Cardiac septum (tissue), 1 donor: ENCODE results near the gene RPL38. TPM values are rescaled to one million over a fixed set of nuclear protein-coding genes. Genes with fewer than 3 reads are reported as not detected.

Source experiments
- DNase-seq: peaks from one replicate; pipeline ENCODE4 v3.0.0-alpha.2; 2020; ENCODE audit warnings: low spot score
- intact Hi-C: fragments of 100-400 bp; cut with DNase I; formaldehyde crosslinking; loops from one replicate; pipeline ENCODE4 v1.14.0; 2022
- total RNA-seq: library from RNA; stranded (reverse); fragmentation: NEBNext Ultra II Directional; extraction: Animal tissue kit (Norgen Biotek cat#: 25700); gene quantifications from one replicate; pipeline ENCODE4 v1.2.1, GENCODE V29; 2021
- donor health status: DM: no; HTN: no; CAD: no.

RPL38 gene
- total RNA-seq, 1 donor from 2014 or later, result 575 TPM

DNA sequence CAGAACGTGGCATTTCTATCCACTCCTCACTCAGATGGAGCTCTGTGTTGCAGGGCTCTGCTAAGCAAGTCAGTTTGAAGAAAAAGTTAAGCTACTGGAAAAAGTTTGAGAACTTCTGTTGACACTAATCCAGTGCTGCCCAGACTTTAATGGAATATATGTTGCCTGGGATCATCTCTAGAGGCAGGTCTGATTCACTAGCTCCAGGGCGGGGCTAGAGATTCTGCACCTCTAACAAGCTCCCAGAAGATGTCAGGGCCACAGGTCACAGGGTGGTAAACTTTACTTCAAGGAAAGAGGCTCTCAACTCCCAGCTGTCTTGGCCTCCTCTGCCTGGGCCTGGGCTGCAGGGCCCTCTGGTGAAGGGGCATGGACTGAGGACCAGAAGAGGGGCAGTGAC is 16.7 kb downstream of the RPL38 start:
- intact Hi-C loops, result no loop called here
- DNase-seq, result no peak

GRCh38 chr17:74220946-74221818 is 17.7 kb downstream of the RPL38 start:
- intact Hi-C loops, result no loop called here
- no peak for DNase-seq

GRCh38 chr17:74222399-74222798 is 18.9 kb downstream of the RPL38 start:
- no peak for DNase-seq
- intact Hi-C loops, result no loop called here

DNA sequence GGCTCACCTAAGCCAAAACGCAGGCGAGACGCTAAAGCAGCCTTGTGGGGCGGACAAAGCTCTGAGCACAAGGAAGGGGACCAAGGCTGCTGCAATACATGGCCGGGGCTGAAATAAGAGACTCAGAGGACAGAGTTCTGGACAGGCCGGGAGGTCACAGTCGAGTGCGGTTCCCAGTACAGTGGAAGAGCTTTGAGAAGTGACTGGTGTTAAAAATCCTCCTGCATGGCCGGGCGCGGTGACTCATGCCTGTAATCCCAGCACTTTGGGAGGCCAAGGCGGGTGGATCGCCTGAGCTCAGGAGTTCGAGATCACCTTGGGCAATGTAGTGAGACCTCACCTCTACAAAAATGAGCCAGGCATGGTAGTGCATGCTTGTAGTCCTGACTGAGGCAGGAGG is 20.4 kb downstream of the RPL38 start:
- no peak for DNase-seq
- intact Hi-C loops, result no loop called here

DNA sequence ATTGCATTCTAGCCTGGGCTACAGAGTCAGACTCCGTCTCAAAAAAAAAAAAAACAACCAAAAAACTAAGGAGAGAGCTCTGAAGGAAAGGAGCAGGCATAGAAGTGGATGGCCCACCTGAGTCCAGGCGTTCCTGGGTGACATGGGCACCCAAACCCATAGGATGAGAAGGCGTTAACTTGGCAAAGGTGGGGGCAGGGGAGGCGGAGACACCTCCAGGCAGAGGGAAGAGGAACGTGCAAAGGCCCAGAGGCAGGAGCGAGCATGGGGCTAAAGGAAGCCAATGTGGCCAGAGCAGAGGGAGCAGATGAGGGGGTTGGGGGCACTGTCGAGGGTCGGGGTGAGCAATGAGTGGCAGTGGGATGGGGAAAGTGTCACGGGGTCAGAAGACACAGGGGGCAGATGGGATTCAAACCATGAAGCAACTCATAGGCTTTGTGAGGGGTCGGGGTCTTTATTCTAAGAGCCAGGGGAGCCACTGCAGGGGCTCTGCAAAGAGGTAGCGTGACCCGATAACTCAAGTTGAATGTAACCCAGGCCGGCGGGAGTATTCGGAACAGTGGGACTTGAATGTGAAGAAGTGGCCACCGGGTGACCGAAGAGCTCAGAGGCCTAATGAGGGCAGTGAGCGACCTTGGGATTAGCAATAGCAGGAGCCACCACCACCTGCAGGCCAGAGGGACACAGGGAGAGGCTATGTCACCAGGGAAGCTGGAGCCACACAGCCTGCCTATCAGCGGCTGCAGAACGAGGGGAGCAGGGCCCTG is 21.7 kb downstream of the RPL38 start:
- no peak for DNase-seq

GRCh38 chr17:74226252-74226651 is 22.8 kb downstream of the RPL38 start:
- intact Hi-C loops, result no loop called here
- DNase-seq, result no peak

More for the DNA sequence above, 21.7 kb downstream of the RPL38 start:
- intact Hi-C loops, result no loop called here

- intact Hi-C loops, result no loop called here
- no peak for DNase-seq
These were observed 24.0 kb downstream of the RPL38 start for GRCh38 chr17:74227271-74228080.

DNA sequence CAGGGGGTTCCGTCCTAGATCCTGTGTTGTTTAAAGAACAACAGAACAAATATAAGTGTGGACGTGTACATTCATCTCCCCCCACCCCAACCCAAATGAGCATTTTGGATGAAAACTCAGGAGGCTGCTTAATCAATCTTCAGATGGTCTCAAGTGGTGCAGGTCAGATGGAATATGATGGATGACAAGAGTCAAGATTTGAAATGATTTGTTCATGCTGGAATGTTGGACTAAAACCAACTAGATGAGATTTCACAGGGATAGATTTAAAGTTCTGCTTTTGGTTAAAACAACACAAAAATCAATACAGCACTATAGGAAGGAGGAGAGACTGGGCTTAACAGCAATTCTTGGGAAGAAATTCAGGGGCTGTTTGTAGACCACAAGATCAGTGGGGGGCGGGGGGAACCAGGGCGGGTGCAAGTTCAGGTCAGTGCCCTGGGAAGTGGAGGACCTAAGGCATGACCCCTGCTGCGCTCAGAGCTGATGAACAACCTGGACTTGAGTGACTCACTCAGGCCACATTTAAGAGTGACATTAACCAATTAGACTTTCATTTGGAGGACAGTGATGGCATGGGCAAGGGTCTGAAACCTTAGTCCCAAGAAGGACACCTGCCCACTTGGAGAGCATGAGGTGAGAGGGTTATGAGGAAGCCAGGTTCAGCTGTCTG is 25.0 kb downstream of the RPL38 start:
- intact Hi-C loops, result no loop called here
- DNase-seq, result no peak

DNA sequence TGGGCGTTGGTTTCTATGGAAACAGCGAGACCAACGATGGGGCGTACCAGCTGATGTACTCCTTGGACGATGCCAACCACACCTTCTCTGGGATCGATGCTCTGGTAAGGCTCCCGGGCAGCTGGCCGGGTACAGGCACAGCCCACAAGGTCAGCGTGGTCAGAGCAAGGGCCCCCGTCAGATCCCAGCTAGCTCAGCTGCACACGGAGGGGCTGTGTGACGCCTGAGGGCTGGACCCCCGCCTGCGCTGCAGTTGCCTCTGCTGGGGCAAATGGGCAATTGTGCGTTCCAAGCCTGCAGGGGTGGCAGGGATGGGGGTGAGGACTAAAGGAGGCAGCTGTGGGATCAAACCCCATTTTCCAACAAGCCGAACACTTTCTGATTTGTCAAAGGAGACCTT is 27.4 kb downstream of the RPL38 start:
- intact Hi-C loops, result no loop called here
- no peak for DNase-seq

- intact Hi-C loops, result no loop called here
- no peak for DNase-seq
These were observed 28.7 kb downstream of the RPL38 start for GRCh38 chr17:74231928-74232907.

DNA sequence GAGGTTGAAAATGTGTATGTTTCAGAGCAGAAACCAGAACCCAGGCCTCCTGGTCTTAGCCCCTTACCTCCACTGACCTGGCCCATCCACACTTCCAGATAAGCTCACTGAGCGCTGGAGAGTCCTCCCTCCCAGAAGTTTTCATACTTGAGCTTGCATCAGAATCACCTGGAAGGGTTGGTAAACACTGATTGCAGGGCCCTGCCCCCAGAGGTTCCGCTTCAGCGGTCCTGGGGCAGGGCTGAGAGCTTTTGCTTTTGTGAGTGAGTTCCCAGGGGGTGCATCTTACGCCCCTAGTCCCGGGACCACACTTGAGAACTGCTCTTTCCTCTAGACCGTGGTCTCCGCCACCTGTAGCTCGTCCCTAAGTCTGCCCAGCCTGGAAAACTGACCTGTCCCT is 30.5 kb downstream of the RPL38 start:
- DNase-seq, result no peak
- intact Hi-C loops, result no loop called here

- intact Hi-C loops, result no loop called here
- DNase-seq, result no peak
These were observed 31.0 kb downstream of the RPL38 start for GRCh38 chr17:74234486-74234885.

DNA sequence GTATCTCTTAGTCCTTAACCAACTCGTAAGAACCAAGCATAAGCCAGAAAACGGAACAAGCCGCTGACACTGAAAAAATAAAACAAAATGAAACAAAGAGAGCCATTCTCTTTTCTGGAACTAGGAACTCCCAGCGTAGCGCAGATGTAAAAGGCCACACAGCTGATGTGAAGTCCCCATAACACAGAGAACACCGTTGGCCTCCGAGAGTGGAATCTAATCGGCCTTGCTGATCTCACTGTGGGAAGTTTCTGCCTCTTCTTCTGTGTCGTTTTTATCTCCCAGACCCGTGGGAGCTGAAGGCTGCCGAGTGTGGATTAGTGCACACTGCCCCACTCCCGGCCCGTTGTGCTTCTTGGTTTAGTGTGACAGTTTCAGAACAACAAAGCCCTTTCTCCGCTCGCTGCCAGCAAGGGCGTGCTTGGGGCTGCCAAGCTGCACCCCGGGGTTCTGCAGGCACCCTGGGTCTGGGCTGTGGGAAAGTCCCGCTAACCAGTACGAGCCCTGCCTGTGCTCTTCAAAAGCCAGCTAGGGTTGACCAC is 31.6 kb downstream of the RPL38 start:
- DNase-seq, result no peak
- intact Hi-C loops, result no loop called here

- DNase-seq, result no peak
- intact Hi-C loops, result no loop called here
These were observed 32.5 kb downstream of the RPL38 start for GRCh38 chr17:74235911-74236371.

DNA sequence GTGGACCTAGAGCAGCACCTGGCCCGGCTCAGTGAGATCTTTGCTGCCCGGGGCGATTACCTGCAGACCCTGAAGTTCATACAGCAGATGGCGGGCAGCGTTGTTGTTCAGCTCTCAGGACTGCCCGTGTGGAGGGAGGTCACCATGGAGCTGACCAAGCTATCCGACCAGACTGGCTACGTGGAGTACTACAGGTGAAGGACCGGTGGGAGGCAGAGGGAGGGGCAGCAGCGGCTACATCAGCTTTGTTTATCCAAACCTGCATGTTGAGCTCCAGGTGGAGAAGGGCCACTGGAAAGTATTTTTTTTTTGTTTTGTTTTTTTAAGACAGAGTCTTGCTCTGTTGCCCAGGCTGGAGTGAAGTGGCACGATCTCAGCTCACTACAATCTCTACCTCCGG is 33.8 kb downstream of the RPL38 start:
- intact Hi-C loops, result no loop called here
- no peak for DNase-seq

DNA sequence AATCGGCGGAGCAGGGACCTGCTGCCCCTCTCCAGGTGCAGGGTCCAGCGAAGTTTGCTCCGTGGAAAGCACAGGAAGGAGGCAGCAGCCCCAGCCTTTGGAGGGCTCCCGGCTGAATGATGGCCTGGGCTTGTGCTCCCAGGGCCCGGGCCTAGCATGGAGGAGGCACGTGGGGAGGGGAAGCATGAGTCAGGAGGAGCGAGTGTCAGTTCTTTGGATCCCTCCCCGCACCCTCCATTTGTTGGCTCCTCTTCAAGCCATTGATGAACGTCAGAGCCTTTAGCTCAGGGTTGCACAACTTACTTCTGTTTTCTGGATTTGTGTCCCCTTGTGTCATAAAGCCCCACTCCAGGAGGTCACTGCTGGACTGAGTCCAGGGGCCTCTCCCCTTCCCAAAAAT is 35.7 kb downstream of the RPL38 start:
- DNase-seq, result no peak
- intact Hi-C loops, result no loop called here

GRCh38 chr17:74240618-74241205 is 37.2 kb downstream of the RPL38 start:
- intact Hi-C loops, result no loop called here
- no peak for DNase-seq

GRCh38 chr17:74241431-74241830 is 38.0 kb downstream of the RPL38 start:
- DNase-seq, result no peak
- intact Hi-C loops, result no loop called here
